ENCODE measurements around the gene STAT3.

STAT3 gene

DNA sequence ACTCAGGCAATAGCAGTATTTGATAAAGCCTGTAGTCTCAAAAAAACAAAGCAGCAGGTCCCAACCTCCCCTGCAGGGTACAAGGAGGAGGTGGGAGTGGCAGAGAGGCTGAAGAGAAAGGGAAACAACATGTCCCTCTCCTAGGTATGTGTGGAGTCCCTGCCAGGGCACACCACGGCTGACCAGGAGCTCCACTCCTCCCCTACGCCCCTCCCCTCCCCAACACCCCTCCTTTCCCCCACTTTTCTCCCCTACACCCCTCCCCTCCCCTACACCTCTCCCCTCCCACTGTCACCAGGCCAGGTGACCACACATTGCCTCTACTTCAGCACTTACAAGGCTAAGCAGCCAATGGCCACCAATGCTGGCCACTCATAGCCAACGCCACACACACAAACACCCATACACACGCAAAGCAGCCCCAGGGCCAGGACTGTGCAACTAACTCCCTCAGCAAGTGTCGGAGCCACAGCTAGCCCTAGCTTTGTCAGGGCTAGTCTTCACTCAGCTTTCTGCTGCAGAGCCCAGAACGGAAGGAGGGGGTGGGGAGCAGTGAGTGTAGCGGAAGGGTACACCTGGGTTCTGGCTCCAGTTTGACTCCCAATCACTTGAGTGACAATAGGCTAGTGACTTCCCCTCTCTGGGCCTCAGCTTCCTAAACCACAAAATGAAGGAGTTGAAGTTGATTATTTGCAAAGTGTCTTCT is 26.6 kb upstream of the STAT3 start:
- no peak overlapping the region for H3K4me3 ChIP-seq (IDR thresholded peaks at IDR 0.05; ENCODE audit: insufficient read depth, low read depth, low read length)
- no peak overlapping the region for H3K4me2 ChIP-seq
- H3K9ac ChIP-seq = no peak overlapping the region
- H2AFZ ChIP-seq (ENCODE audit: low read depth) = no peak overlapping the region
- H3K27me3 ChIP-seq (ENCODE audit: insufficient read depth, low read depth) = no peaks in the 10 kb centered on the region
- H3K27ac ChIP-seq = no peak overlapping the region
- no peaks in the 10 kb centered on the region for H3K4me1 ChIP-seq (ENCODE audit: low read depth, poor library complexity, severe bottlenecking)
- H3K36me3 ChIP-seq (ENCODE audit: insufficient read depth) = no peaks in the 10 kb centered on the region
- H4K20me1 ChIP-seq (ENCODE audit: insufficient read depth) = no peaks in the 10 kb centered on the region
- TF ChIP-seq, protein P1, sequence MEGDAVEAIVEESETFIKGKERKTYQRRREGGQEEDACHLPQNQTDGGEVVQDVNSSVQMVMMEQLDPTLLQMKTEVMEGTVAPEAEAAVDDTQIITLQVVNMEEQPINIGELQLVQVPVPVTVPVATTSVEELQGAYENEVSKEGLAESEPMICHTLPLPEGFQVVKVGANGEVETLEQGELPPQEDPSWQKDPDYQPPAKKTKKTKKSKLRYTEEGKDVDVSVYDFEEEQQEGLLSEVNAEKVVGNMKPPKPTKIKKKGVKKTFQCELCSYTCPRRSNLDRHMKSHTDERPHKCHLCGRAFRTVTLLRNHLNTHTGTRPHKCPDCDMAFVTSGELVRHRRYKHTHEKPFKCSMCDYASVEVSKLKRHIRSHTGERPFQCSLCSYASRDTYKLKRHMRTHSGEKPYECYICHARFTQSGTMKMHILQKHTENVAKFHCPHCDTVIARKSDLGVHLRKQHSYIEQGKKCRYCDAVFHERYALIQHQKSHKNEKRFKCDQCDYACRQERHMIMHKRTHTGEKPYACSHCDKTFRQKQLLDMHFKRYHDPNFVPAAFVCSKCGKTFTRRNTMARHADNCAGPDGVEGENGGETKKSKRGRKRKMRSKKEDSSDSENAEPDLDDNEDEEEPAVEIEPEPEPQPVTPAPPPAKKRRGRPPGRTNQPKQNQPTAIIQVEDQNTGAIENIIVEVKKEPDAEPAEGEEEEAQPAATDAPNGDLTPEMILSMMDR (conservative IDR thresholded peaks at IDR 0.05; ENCODE audit: low read depth, low read length) = no peak
- no peaks in the 10 kb centered on the region for H3K79me2 ChIP-seq (ENCODE audit: insufficient read depth, low read depth)

DNA sequence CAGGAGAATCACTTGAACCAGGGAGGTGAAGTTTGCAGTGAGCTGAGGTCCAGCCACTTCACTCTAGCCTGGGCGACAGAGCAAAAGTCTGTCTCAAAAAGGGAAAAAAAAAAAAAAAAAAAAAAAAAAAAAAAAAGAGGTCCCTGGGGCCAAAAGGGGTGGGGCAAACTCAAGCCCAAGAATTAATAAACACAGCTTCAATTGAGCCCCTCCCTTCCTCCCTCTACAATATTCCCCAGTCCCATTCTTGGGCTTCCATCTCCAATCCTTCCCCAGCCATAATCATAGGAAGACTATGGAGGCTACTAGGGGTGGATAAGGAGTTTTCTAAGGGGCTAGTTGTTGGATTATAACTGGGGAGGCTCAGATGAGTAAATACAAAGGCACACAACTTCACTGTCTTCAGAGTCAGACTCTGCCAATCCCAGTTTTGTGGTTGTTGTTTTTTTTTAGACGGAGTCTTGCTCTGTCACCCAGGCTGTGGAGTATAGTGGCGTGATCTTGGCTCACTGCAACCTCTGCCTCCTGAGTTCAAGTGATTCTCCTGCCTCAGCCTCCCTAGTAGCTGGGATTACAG is 25.3 kb upstream of the STAT3 start:
- H3K4me2 ChIP-seq = no peak overlapping the region
- H3K36me3 ChIP-seq (ENCODE audit: insufficient read depth) = no peaks in the 10 kb centered on the region
- no peaks in the 10 kb centered on the region for H3K4me1 ChIP-seq (ENCODE audit: low read depth, poor library complexity, severe bottlenecking)
- H3K9ac ChIP-seq = no peak overlapping the region
- H3K79me2 ChIP-seq (ENCODE audit: insufficient read depth, low read depth) = no peaks in the 10 kb centered on the region
- H3K27me3 ChIP-seq (ENCODE audit: insufficient read depth, low read depth) = no peaks in the 10 kb centered on the region
- TF ChIP-seq, protein P1 (conservative IDR thresholded peaks at IDR 0.05; ENCODE audit: low read depth, low read length) = no peak
- H3K4me3 ChIP-seq (IDR thresholded peaks at IDR 0.05; ENCODE audit: insufficient read depth, low read depth, low read length) = no peak overlapping the region
- H4K20me1 ChIP-seq (ENCODE audit: insufficient read depth) = no peaks in the 10 kb centered on the region
- H2AFZ ChIP-seq (ENCODE audit: low read depth) = no peak overlapping the region
- H3K27ac ChIP-seq = no peak overlapping the region

DNA sequence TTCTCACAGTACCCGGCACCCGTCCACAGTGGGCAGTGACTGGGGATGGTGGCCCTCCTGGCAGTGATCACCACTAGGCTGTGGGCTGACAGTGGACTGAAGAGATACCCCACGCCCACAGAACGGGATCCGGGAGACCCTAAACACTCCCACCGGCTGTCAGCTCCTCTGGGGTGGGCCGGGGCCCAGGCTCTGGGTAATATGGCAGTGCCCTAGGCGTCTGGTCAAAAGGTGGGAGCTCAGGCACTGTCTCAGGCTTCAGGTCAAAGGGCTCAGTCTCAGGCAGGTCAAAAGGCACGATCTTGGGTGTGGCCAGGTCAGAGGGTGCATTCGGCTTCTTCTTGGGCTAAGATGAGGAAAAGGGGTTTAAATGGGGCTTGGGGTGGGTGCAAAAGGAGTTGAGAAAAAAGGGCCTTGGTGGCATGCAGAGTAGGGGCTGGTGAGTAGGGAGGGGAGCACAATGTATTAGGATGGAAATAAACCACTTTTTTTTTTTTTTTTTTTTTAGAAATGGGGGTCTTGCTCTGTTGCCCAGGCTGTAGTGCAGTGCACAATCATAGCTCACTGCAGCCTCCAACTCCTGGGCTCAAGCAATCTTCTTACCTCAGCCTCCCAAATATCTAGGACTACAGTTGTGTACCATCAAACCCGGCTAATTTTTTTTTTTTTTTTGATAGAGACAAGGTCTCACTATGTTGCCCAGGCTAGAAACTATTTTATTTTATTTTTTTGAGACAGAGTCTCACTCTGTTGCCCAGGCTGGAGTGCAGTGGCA is 23.9 kb upstream of the STAT3 start:
- Histone ChIP-seq H3K27me3 (ENCODE audit: insufficient read depth, low read depth) (no peaks in the 10 kb centered on the region), H3K36me3 (ENCODE audit: insufficient read depth) (no peaks in the 10 kb centered on the region), H3K4me2 (no peak overlapping the region), H4K20me1 (ENCODE audit: insufficient read depth) (no peaks in the 10 kb centered on the region), H3K4me1 (ENCODE audit: low read depth, poor library complexity, severe bottlenecking) (peaks cover 5% of the 10 kb centered on the region), H3K9ac (no peak overlapping the region), H3K27ac (no peak overlapping the region), H2AFZ (ENCODE audit: low read depth) (no peak overlapping the region), H3K79me2 (ENCODE audit: insufficient read depth, low read depth) (no peaks in the 10 kb centered on the region), H3K4me3 (IDR thresholded peaks at IDR 0.05; ENCODE audit: insufficient read depth, low read depth, low read length) (no peak overlapping the region)
- TF ChIP-seq, protein P1 (conservative IDR thresholded peaks at IDR 0.05; ENCODE audit: low read depth, low read length) = no peak

DNA sequence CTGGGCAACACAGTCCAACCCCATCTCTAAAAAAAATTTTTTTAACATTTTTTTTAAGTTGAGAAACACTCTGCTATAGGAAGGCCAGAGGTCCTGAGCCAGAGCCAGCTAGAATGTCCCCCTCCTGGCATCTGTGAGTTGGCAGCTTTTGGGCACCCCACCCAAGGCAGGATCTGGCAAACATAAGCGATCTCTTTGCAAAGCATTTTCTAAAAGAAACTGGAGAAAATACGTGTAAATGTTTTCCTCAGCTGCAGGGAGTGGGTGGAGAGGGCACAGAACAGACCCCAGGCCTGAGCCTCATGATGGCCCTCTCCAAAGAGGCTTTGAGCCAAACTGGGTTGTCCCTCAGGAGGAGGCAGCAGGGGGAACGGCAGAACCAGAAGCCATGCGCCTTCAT is 23.1 kb upstream of the STAT3 start:
- no peaks in the 10 kb centered on the region for H3K27me3 ChIP-seq (ENCODE audit: insufficient read depth, low read depth)
- no peaks in the 10 kb centered on the region for H3K79me2 ChIP-seq (ENCODE audit: insufficient read depth, low read depth)
- H2AFZ ChIP-seq (ENCODE audit: low read depth) = no peak overlapping the region
- TF ChIP-seq, protein P1 (conservative IDR thresholded peaks at IDR 0.05; ENCODE audit: low read depth, low read length) = no peak
- no peak overlapping the region for H3K4me3 ChIP-seq (IDR thresholded peaks at IDR 0.05; ENCODE audit: insufficient read depth, low read depth, low read length)
- H3K4me2 ChIP-seq = no peak overlapping the region
- H3K27ac ChIP-seq = no peak overlapping the region
- peaks cover 7% of the 10 kb centered on the region for H3K4me1 ChIP-seq (ENCODE audit: low read depth, poor library complexity, severe bottlenecking)
- no peak overlapping the region for H3K9ac ChIP-seq
- no peaks in the 10 kb centered on the region for H3K36me3 ChIP-seq (ENCODE audit: insufficient read depth)
- H4K20me1 ChIP-seq (ENCODE audit: insufficient read depth) = no peaks in the 10 kb centered on the region
